ENCODE data around the gene DIP2C. TPM values are rescaled to one million over a fixed set of nuclear protein-coding genes. Genes with fewer than 3 reads are reported as not detected.
A peak's percentile ranks its signal among the peaks of the same experiment; 100 is the strongest.
"Not testable (repeated sequence)": the region's sequence is repeated elsewhere in the genome, so short reads cannot be mapped to it uniquely, and the experiment has no call there.

Gene DIP2C
- polyA plus RNA-seq, 1 donor from 2014 or later = 1.4 TPM

- Mint-ChIP-seq H3K4me1 (peaks cover 0 to 2% (median 0%) of the 10 kb centered on the region in 3 donors), H3K9me3 (no peaks in the 10 kb centered on the region), H3K27me3 (peaks cover 5% of the 10 kb centered on the region), H3K4me3 (no peak overlapping the region), H3K27ac (no peak overlapping the region), H3K36me3 (no peaks in the 10 kb centered on the region)
These were observed 39.0 kb downstream of the DIP2C start for GRCh38 chr10:650441-650851.

GRCh38 chr10:649798-650440, 39.5 kb downstream of the DIP2C start:
- Mint-ChIP-seq H3K9me3 (no peaks in the 10 kb centered on the region), H3K4me3 (no peak overlapping the region), H3K4me1 (peaks cover 0 to 2% (median 0%) of the 10 kb centered on the region in 3 donors), H3K27ac (no peak overlapping the region), H3K27me3 (peaks cover 5% of the 10 kb centered on the region), H3K36me3 (no peaks in the 10 kb centered on the region)

- Mint-ChIP-seq H3K9me3 (peaks cover 3 to 4% (median 3%) of the 10 kb centered on the region in 3 donors), H3K27me3 (peaks cover 5% of the 10 kb centered on the region), H3K4me1 (peaks cover 0 to 2% (median 0%) of the 10 kb centered on the region in 3 donors), H3K36me3 (no peaks in the 10 kb centered on the region), H3K4me3 (no peak overlapping the region), H3K27ac (no peak overlapping the region)
These were observed 40.0 kb downstream of the DIP2C start for GRCh38 chr10:649445-649797.

GRCh38 chr10:647019-647418, 42.4 kb downstream of the DIP2C start:
- not testable (repeated sequence) for H3K4me1 Mint-ChIP-seq, H3K36me3 Mint-ChIP-seq, H3K4me3 Mint-ChIP-seq, H3K9me3 Mint-ChIP-seq, H3K27ac Mint-ChIP-seq, H3K27me3 Mint-ChIP-seq

GRCh38 chr10:646118-646524, 43.3 kb downstream of the DIP2C start:
- H3K4me3 Mint-ChIP-seq = no peak overlapping the region
- peaks cover 3 to 6% (median 5%) of the 10 kb centered on the region in 3 donors for H3K9me3 Mint-ChIP-seq
- no peaks in the 10 kb centered on the region for H3K36me3 Mint-ChIP-seq
- H3K27ac Mint-ChIP-seq = no peak overlapping the region
- H3K27me3 Mint-ChIP-seq = peaks cover 3% of the 10 kb centered on the region
- peaks cover 0 to 2% (median 0%) of the 10 kb centered on the region in 3 donors for H3K4me1 Mint-ChIP-seq

GRCh38 chr10:644943-645334, 44.5 kb downstream of the DIP2C start:
- H3K27ac Mint-ChIP-seq = no peak overlapping the region
- no peak overlapping the region for H3K4me3 Mint-ChIP-seq
- H3K27me3 Mint-ChIP-seq = peaks cover 3% of the 10 kb centered on the region
- H3K9me3 Mint-ChIP-seq = peaks cover 3 to 6% (median 5%) of the 10 kb centered on the region in 3 donors
- H3K4me1 Mint-ChIP-seq = peaks cover 0 to 2% (median 0%) of the 10 kb centered on the region in 3 donors
- H3K36me3 Mint-ChIP-seq = no peaks in the 10 kb centered on the region

- Mint-ChIP-seq H3K4me1 (no peaks in the 10 kb centered on the region), H3K27me3 (no peaks in the 10 kb centered on the region)
These were observed 45.2 kb downstream of the DIP2C start for GRCh38 chr10:644076-644942.

DNA sequence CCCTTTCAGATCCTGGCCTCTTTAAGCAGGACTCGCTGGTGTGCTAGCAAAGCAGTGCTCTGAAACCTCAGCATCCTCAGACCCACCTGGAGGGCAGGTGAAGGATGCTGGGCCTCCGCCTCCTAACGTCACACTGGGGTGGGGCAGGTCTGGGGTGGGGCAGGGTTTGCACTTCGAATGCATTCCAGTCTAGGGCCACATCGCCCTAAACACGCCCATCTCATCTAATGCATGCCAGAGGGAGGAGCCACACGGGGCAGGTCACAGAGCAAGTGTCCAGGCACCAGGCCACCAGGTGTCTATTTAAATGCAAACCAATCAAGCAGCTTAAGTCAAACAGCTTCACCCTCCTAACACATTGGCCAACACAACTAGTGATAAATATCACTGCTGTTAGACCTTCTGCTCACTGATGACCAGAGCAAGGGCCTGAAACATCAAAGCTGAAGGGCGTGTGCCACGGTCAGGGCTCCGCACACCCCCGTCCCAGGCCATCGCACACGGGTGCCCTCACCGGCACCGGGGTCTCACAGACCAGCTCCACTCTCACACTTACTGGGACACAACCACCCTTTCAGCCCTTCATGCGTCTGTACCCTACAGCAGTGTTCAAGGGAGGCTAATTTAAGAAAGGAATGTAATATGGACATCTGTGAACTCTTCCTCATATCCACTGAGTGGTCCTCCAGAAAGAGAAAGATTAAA, 47.1 kb downstream of the DIP2C start:
- Mint-ChIP-seq H3K4me1 (no peaks in the 10 kb centered on the region), H3K36me3 (peaks cover 1% of the 10 kb centered on the region), H3K27ac (no peak overlapping the region), H3K4me3 (peak overlapping the region in 1 of 4 donors; percentile 37), H3K27me3 (peaks cover 4% of the 10 kb centered on the region), H3K9me3 (peaks cover 3 to 6% (median 5%) of the 10 kb centered on the region in 3 donors)

More at GRCh38 chr10:644076-644942, 45.2 kb downstream of the DIP2C start:
- no peak overlapping the region for H3K27ac Mint-ChIP-seq
- H3K9me3 Mint-ChIP-seq = peaks cover 3 to 6% (median 5%) of the 10 kb centered on the region in 3 donors
- H3K36me3 Mint-ChIP-seq = no peaks in the 10 kb centered on the region
- no peak overlapping the region for H3K4me3 Mint-ChIP-seq

GRCh38 chr10:641149-642010, 48.1 kb downstream of the DIP2C start:
- Mint-ChIP-seq H3K4me1 (no peaks in the 10 kb centered on the region), H3K9me3 (peaks cover 3 to 6% (median 5%) of the 10 kb centered on the region in 3 donors), H3K36me3 (peaks cover 1% of the 10 kb centered on the region), H3K4me3 (no peak overlapping the region), H3K27me3 (peaks cover 9% of the 10 kb centered on the region), H3K27ac (no peak overlapping the region)

DNA sequence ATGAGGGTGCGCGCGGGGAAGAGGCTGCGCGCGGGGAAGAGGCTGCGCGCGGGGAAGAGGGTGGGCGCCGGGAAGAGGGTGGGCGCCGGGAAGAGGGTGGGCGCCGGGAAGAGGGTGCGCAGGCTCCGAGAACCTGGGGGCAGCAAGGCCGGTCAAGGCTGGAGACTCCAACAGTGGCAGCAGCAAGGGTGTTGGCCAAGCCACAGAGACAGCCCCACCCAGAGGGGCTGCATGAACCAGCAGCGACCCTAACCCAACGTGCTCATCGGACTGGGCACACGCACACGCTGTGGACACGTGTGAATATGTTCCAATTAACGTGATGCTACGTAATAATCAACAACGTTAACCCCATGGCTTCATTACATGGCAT, 48.8 kb downstream of the DIP2C start:
- H3K27me3 Mint-ChIP-seq = peaks cover 15% of the 10 kb centered on the region
- no peaks in the 10 kb centered on the region for H3K4me1 Mint-ChIP-seq
- no peak overlapping the region for H3K4me3 Mint-ChIP-seq
- H3K27ac Mint-ChIP-seq = no peak overlapping the region
- peaks cover 1% of the 10 kb centered on the region for H3K36me3 Mint-ChIP-seq
- peaks cover 3 to 6% (median 5%) of the 10 kb centered on the region in 3 donors for H3K9me3 Mint-ChIP-seq

GRCh38 chr10:639751-640672, 49.5 kb downstream of the DIP2C start:
- peaks cover 15% of the 10 kb centered on the region for H3K27me3 Mint-ChIP-seq
- H3K36me3 Mint-ChIP-seq = peaks cover 1% of the 10 kb centered on the region
- H3K27ac Mint-ChIP-seq = peak overlapping the region in 1 of 3 donors; percentile 59
- H3K9me3 Mint-ChIP-seq = peaks cover 3 to 6% (median 5%) of the 10 kb centered on the region in 3 donors
- no peak overlapping the region for H3K4me3 Mint-ChIP-seq
- no peaks in the 10 kb centered on the region for H3K4me1 Mint-ChIP-seq

DNA sequence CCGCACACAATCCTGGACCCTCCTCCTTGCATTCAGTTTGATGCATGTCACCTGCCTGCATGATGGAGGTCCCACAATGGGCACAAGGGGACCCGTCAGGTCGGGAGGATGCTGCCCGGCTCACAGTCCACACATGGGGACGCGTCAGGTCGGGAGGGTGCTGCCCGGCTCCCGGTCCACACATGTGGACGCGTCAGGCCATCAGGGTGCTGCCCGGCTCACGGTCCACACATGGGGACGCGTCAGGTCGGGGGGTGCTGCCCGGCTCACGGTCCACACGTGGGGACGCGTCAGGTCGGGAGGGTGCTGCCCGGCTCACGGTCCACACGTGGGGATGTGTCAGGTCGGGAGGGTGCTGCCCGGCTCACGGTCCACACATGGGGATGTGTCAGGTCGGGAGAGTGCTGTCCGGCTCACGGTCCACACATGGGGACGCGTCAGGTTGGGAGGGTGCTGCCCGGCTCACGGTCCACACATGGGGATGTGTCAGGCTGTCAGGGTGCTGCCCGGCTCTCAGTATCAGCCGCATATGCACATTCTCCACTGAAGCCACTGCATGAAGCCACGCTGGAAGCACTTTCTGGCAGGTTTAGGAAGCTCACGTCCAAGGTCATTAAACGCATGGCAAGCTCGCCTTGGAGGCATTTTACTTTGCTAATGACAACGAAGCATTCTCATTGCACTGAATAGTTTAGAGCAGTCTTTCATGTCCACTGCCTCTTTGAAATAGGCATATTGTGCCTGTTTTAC, 50.3 kb downstream of the DIP2C start:
- Mint-ChIP-seq H3K36me3 (peaks cover 1% of the 10 kb centered on the region), H3K4me3 (no peak overlapping the region), H3K4me1 (no peaks in the 10 kb centered on the region), H3K27ac (no peak overlapping the region), H3K27me3 (peaks cover 19% of the 10 kb centered on the region), H3K9me3 (peaks cover 0 to 2% (median 1%) of the 10 kb centered on the region in 3 donors)

- Mint-ChIP-seq H3K27ac (no peak overlapping the region), H3K4me3 (no peak overlapping the region), H3K4me1 (no peaks in the 10 kb centered on the region), H3K27me3 (peaks cover 19% of the 10 kb centered on the region), H3K9me3 (peaks cover 0 to 2% (median 1%) of the 10 kb centered on the region in 3 donors), H3K36me3 (peaks cover 1% of the 10 kb centered on the region)
These were observed 51.7 kb downstream of the DIP2C start for GRCh38 chr10:637771-638195.

Measured in IgD-negative memory B cell (primary cell).